ENCODE data around the gene ADAM8.

ADAM8 gene

GRCh38 chr10:133237588-133238465 lies 38.8 kb downstream of the ADAM8 start, which contains the start of gene VENTX:
VENTX (plus strand) TSS chr10:133237855; CDS start chr10:133237915, 60 bp downstream.
- TF ChIP-seq GABPA (IDR thresholded peaks at IDR 0.05; ENCODE audit: low read depth), result no peak
- no peak for TF ChIP-seq SPI1 (IDR thresholded peaks at IDR 0.05; ENCODE audit: borderline replicate concordance, low read depth)
- TF ChIP-seq, protein P1, sequence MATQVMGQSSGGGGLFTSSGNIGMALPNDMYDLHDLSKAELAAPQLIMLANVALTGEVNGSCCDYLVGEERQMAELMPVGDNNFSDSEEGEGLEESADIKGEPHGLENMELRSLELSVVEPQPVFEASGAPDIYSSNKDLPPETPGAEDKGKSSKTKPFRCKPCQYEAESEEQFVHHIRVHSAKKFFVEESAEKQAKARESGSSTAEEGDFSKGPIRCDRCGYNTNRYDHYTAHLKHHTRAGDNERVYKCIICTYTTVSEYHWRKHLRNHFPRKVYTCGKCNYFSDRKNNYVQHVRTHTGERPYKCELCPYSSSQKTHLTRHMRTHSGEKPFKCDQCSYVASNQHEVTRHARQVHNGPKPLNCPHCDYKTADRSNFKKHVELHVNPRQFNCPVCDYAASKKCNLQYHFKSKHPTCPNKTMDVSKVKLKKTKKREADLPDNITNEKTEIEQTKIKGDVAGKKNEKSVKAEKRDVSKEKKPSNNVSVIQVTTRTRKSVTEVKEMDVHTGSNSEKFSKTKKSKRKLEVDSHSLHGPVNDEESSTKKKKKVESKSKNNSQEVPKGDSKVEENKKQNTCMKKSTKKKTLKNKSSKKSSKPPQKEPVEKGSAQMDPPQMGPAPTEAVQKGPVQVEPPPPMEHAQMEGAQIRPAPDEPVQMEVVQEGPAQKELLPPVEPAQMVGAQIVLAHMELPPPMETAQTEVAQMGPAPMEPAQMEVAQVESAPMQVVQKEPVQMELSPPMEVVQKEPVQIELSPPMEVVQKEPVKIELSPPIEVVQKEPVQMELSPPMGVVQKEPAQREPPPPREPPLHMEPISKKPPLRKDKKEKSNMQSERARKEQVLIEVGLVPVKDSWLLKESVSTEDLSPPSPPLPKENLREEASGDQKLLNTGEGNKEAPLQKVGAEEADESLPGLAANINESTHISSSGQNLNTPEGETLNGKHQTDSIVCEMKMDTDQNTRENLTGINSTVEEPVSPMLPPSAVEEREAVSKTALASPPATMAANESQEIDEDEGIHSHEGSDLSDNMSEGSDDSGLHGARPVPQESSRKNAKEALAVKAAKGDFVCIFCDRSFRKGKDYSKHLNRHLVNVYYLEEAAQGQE (IDR thresholded peaks at IDR 0.05; ENCODE audit: insufficient replicate concordance, low read depth), result no peak
- no peak for TF ChIP-seq POLR2AphosphoS5 (IDR thresholded peaks at IDR 0.05; ENCODE audit: low read depth)
- no peak for TF ChIP-seq CTCF (IDR thresholded peaks at IDR 0.05; ENCODE audit: insufficient read depth, low read length)
- H3K4me3 ChIP-seq (replicated peaks; ENCODE audit: insufficient read depth, low read length), result no peak within 1 kb of the TSS
- DNase-seq (ENCODE audit: low read depth in 1 of 2, low spot score in 1 of 2), result no peak
- peaks cover 45% of the 10 kb centered on the region for H3K27me3 ChIP-seq (ENCODE audit: insufficient read depth, poor library complexity, severe bottlenecking)
- H3K27ac ChIP-seq (replicated peaks), result no peak within 1 kb of the TSS

- H3K27me3 ChIP-seq (ENCODE audit: insufficient read depth, poor library complexity, severe bottlenecking), result peaks cover 44% of the 10 kb centered on the region
- TF ChIP-seq CTCF (IDR thresholded peaks at IDR 0.05; ENCODE audit: insufficient read depth, low read length) (no peak), POLR2AphosphoS5 (IDR thresholded peaks at IDR 0.05; ENCODE audit: low read depth) (no peak), GABPA (IDR thresholded peaks at IDR 0.05; ENCODE audit: low read depth) (no peak), SPI1 (IDR thresholded peaks at IDR 0.05; ENCODE audit: borderline replicate concordance, low read depth) (no peak)
- TF ChIP-seq, protein P1 (IDR thresholded peaks at IDR 0.05; ENCODE audit: insufficient replicate concordance, low read depth), result no peak
- H3K4me3 ChIP-seq (replicated peaks; ENCODE audit: insufficient read depth, low read length), result no peak overlapping the region
- no peak overlapping the region for H3K27ac ChIP-seq (replicated peaks)
- no peak for DNase-seq (ENCODE audit: low read depth in 1 of 2, low spot score in 1 of 2)
Observed at GRCh38 chr10:133237241-133237587, 39.5 kb downstream of the ADAM8 start.

- no peak overlapping the region for H3K27ac ChIP-seq (replicated peaks)
- peaks cover 40% of the 10 kb centered on the region for H3K27me3 ChIP-seq (ENCODE audit: insufficient read depth, poor library complexity, severe bottlenecking)
- no peak for TF ChIP-seq SPI1 (IDR thresholded peaks at IDR 0.05; ENCODE audit: borderline replicate concordance, low read depth)
- no peak for TF ChIP-seq POLR2AphosphoS5 (IDR thresholded peaks at IDR 0.05; ENCODE audit: low read depth)
- no peak for TF ChIP-seq CTCF (IDR thresholded peaks at IDR 0.05; ENCODE audit: insufficient read depth, low read length)
- TF ChIP-seq, protein P1 (IDR thresholded peaks at IDR 0.05; ENCODE audit: insufficient replicate concordance, low read depth), result no peak
- TF ChIP-seq GABPA (IDR thresholded peaks at IDR 0.05; ENCODE audit: low read depth), result no peak
- H3K4me3 ChIP-seq (replicated peaks; ENCODE audit: insufficient read depth, low read length), result no peak overlapping the region
- no peak for DNase-seq (ENCODE audit: low read depth in 1 of 2, low spot score in 1 of 2)
Observed at GRCh38 chr10:133236401-133237240, 40.0 kb downstream of the ADAM8 start.

Measured in HL-60 (cell line).